Bronchial smooth muscle cell (primary cell): ENCODE results near the gene OR1N2. TPM values are rescaled to one million over a fixed set of nuclear protein-coding genes. Genes with fewer than 3 reads are reported as not detected.

Source experiments
- total RNA-seq: library from RNA; depleted of rRNA; stranded (reverse); fragments of >200 nt; gene quantifications from 2 replicates; pipeline ENCODE4 v1.2.1, GENCODE V29; 2014

Gene OR1N2, protein sequence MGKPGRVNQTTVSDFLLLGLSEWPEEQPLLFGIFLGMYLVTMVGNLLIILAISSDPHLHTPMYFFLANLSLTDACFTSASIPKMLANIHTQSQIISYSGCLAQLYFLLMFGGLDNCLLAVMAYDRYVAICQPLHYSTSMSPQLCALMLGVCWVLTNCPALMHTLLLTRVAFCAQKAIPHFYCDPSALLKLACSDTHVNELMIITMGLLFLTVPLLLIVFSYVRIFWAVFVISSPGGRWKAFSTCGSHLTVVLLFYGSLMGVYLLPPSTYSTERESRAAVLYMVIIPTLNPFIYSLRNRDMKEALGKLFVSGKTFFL
- total RNA-seq, result not detected in 2 replicates

DNA sequence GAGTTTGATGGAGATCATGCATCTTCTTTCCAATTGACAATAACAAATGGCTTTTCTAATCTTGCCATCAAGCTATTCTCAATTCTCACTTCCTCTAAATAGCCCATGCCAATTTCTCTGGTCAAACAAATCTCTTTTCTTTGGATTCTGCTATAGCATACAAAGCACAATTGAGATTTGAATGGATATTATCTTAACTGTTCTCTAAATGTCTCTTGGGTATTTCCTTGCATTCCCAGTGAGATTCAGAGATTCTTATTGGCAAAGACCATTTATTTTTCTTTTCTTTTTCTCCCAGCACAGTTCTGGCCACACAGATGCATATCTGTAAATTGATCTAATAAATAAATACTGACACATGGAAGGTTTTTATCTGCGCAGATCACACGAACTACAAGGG, at the start of gene OR1N2:
TSS of gene OR1N2 (plus strand) at position 301 of the 400 bp plus-strand sequence. CDS start 100 bp downstream, outside the sequence.

DNA sequence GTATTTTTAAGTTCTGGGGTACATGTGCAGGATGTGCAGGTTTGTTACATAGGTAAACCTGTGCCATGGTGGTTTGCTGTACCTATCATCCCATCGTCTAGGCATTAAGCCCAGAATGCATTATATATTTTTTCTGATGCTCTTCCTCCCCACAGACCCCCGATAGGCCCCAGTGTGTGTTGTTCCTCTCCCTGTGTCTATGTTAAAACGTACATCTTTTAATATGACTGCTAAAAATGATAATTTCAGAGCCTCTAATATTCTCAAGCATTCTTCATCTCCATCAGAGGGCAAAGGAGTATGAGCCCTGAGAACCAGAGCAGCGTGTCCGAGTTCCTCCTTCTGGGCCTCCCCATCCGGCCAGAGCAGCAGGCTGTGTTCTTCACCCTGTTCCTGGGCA, 42.4 kb upstream of the OR1N2 start, which contains the start of gene OR1J2:
TSS of gene OR1J2 (plus strand) at position 301 of the 400 bp plus-strand sequence. CDS start at position 301, 0 bp downstream.

GRCh38 chr9:122518841-122519240, 34.1 kb upstream of the OR1N2 start, which contains the start of gene OR1J4:
OR1J4 (plus strand) TSS chr9:122519141; CDS start chr9:122519141, 0 bp downstream.

DNA sequence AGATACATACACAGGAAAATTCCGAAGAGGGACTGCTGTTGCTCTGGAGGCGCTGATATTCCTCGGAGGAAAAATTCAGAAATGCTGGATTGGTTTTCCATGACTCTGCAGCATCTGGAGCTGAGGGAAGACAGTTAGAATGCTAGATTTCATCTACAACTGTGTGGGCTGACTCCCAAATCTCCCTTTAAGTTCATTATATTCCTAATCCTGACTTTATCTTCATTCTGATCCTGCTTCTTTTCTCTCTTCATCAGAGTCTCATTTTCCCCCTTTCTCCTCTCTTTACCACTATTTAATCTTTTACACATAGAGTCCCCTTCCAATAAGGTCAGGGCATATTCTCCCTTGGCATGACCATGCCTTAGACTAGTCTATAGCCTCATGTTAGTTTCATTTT, 25.7 kb upstream of the OR1N2 start, which contains the start of gene OR1N1:
TSS of gene OR1N1 (minus strand) at position 101 of the 400 bp plus-strand sequence. CDS start at position 101, 0 bp downstream.

DNA sequence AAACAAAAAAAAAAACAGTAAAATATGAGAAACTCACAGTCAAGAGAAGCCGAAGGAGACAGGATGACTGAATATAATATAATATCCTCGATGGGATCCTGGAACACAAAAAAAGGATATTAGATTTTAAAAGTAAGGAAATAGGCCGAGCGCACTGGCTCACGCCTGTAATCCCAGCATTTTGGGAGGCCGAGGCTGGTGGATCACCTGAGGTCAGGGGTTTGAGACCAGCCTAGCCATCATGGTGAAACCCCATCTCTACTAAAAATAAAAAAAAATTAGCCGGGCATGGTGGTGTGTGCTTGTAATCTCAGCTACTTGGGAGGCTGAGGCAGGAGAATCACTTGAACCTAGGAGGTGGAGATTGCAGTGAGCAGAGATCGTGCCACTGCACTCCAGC, 30.4 kb downstream of the OR1N2 start, which contains the start of gene OR1L8:
TSS of gene OR1L8 (minus strand) at position 101 of the 400 bp plus-strand sequence. CDS start 14,907 bp downstream, outside the sequence.

Other genes starting within 250 kb of the OR1N2 start
- gene PTGS1, start 182.1 kb upstream of the OR1N2 start, total RNA-seq, result 18.6 and 26.4 TPM in 2 replicates
- not detected in 2 replicates for gene OR1J1, start 75.2 kb upstream of the OR1N2 start, total RNA-seq
- gene OR1J2, start 42.3 kb upstream of the OR1N2 start, total RNA-seq, result not detected in 2 replicates
- gene OR1J4, start 34.0 kb upstream of the OR1N2 start, total RNA-seq, result not detected in 2 replicates
- not detected in 2 replicates for gene OR1N1, start 25.8 kb upstream of the OR1N2 start, total RNA-seq
- under 0.01 TPM in 1 of 2 replicates, not detected in the other for gene OR1L8, start 30.3 kb downstream of the OR1N2 start, total RNA-seq
- not detected in 2 replicates for gene OR1Q1, start 61.6 kb downstream of the OR1N2 start, total RNA-seq
- gene OR1B1, start 104.5 kb downstream of the OR1N2 start, total RNA-seq, result 0.17 TPM in 1 of 2 replicates, not detected in the other
- gene OR1L1, start 108.6 kb downstream of the OR1N2 start, total RNA-seq, result not detected in 2 replicates
- gene OR1L3, start 122.0 kb downstream of the OR1N2 start, total RNA-seq, result not detected in 2 replicates
- gene OR1L4, start 170.9 kb downstream of the OR1N2 start, total RNA-seq, result not detected in 2 replicates
- gene OR1L6, start 189.2 kb downstream of the OR1N2 start, total RNA-seq, result not detected in 2 replicates
- not detected in 2 replicates for gene OR5C1, start 235.8 kb downstream of the OR1N2 start, total RNA-seq
- not detected in 2 replicates for gene OR1K1, start 247.0 kb downstream of the OR1N2 start, total RNA-seq